Mononuclear cell (primary cell): ENCODE results near the gene MT1B. TPM values are rescaled to one million over a fixed set of nuclear protein-coding genes. Genes with fewer than 3 reads are reported as not detected.

Source experiments
- H3K27me3 ChIP-seq: 2 replicates; pipeline ENCODE4 v1.6.0; 2011; ENCODE audit warnings: low read length, control low read depth; ENCODE audit not compliant: insufficient read depth
- H3K4me1 ChIP-seq: 2 replicates; pipeline ENCODE4 v1.5.1; 2011; ENCODE audit warnings: mild to moderate bottlenecking, low read length, control low read depth; ENCODE audit not compliant: insufficient read depth
- H3K4me3 ChIP-seq: 2 replicates; pipeline ENCODE4 v1.5.1; 2011; ENCODE audit warnings: mild to moderate bottlenecking, low read length, moderate library complexity
- H3K9me3 ChIP-seq: 2 replicates; pipeline ENCODE4 v1.5.1; 2011; ENCODE audit warnings: low read depth, mild to moderate bottlenecking, control low read depth, low read length
- total RNA-seq: library from RNA; depleted of rRNA; stranded (reverse); fragments of >200 nt; gene quantifications from one replicate; pipeline ENCODE4 v1.2.3, GENCODE V29; 2012

Gene MT1B
- total RNA-seq, 1 donor = not detected

GRCh38 chr16:56697456-56698155 is 45.9 kb downstream of the MT1B start:
- no peaks in the 10 kb centered on the region for H3K27me3 ChIP-seq
- no peak overlapping the region for H3K4me3 ChIP-seq

DNA sequence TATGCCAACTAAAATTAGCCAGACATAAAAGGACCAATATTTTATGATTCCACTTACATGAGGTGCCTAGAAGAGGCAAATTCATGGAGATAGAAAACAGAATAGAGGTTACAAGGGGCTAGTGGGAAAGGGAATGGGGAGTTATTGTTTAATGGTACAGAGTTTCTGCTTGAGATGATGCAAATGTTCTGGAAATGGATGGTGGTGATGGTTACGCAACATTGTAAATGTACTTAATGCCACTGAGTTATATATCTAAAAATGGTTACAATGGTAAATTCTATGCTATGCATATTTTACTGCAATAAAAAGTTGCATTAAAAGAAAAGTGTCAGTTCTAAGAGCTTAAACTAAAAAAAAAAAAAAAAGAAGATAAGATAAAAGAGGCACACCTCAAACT is 48.5 kb downstream of the MT1B start:
- H3K27me3 ChIP-seq = no peaks in the 10 kb centered on the region

More at GRCh38 chr16:56697456-56698155, 45.9 kb downstream of the MT1B start:
- Histone ChIP-seq H3K4me1 (no peaks in the 10 kb centered on the region), H3K9me3 (no peaks in the 10 kb centered on the region)

DNA sequence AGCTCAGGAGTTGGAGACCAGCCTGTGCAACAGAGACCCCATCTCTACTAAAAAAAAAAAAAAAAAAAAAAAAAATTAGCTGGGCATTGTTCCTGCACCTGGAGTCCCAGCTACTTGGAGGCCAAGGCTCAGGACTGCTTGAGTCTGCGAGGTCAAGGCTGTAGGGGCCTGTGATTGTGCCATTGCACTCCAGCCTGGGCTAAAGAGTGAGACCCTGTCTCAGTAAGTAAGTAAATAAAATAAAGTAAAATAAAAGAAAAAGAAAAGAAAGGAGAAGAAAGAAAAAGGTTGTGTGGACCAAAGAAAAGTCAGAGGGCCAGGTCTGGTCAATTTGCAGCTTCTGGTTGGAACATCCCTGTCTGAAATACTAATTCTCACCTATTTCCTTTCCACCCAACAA is 48.9 kb downstream of the MT1B start:
- H3K27me3 ChIP-seq = no peaks in the 10 kb centered on the region
- no peaks in the 10 kb centered on the region for H3K9me3 ChIP-seq
- H3K4me3 ChIP-seq = no peak overlapping the region
- no peaks in the 10 kb centered on the region for H3K4me1 ChIP-seq

More for the DNA sequence above, 48.5 kb downstream of the MT1B start:
- Histone ChIP-seq H3K4me1 (no peaks in the 10 kb centered on the region), H3K9me3 (no peaks in the 10 kb centered on the region), H3K4me3 (no peak overlapping the region)

DNA sequence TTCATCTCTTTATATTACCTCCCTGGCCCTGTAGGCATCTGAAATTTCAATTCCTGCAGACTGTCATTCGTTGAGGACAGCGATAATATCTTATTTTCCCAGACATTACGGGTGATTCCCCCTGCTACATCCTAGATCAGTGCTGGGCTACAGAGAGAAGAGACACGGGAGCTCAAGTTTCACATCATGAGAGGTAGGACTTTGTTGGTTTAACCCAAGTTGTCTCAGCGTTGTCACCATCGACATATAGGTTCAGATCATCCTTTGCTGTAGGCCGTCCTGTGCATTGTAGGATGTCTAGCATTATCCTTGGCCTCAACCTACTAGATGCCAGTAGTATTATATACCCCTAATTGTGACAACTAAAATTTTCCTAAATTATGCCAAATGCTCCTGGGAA is 49.8 kb downstream of the MT1B start:
- Histone ChIP-seq H3K4me1 (no peaks in the 10 kb centered on the region), H3K27me3 (no peaks in the 10 kb centered on the region), H3K9me3 (no peaks in the 10 kb centered on the region), H3K4me3 (no peak overlapping the region)

Other genes starting within 250 kb of the MT1B start
- 193 TPM for gene AMFR, start 226.3 kb upstream of the MT1B start, total RNA-seq
- 67.6 TPM for gene NUDT21, start 200.6 kb upstream of the MT1B start, total RNA-seq
- gene OGFOD1, start 200.3 kb upstream of the MT1B start, total RNA-seq = 20.6 TPM
- gene BBS2, start 131.9 kb upstream of the MT1B start, total RNA-seq = 36.7 TPM
- not detected for gene MT4, start 86.8 kb upstream of the MT1B start, total RNA-seq
- gene MT3, start 62.4 kb upstream of the MT1B start, total RNA-seq = 0.31 TPM
- gene MT2A, start 43.3 kb upstream of the MT1B start, total RNA-seq = 10.9 TPM
- gene MT1E, start 26.1 kb upstream of the MT1B start, total RNA-seq = 1.7 TPM
- not detected for gene MT1M, start 19.2 kb upstream of the MT1B start, total RNA-seq
- gene MT1A, start 13.2 kb upstream of the MT1B start, total RNA-seq = not detected
- gene MT1F, start 6.1 kb downstream of the MT1B start, total RNA-seq = 3.3 TPM
- not detected for gene MT1G, start 16.2 kb downstream of the MT1B start, total RNA-seq
- not detected for gene MT1H, start 17.9 kb downstream of the MT1B start, total RNA-seq
- 28.8 TPM for gene MT1X, start 30.6 kb downstream of the MT1B start, total RNA-seq
- 51.1 TPM for gene NUP93, start 78.2 kb downstream of the MT1B start, total RNA-seq
- 0.10 TPM for gene SLC12A3, start 213.3 kb downstream of the MT1B start, total RNA-seq